GM23248 (cell line): ENCODE data around the gene SYT1. TPM values are rescaled to one million over a fixed set of nuclear protein-coding genes. Genes with fewer than 3 reads are reported as not detected.

ENCODE experiments used
- DNase-seq: peaks from one replicate; pipeline ENCODE4 v3.0.0-alpha.2; 2015
- H2AFZ ChIP-seq: fragments of 200-600 bp; sonication (generic); 2 replicates; pipeline ENCODE4 v1.6.1; 2016; ENCODE audit warnings: antibody characterized with exemption
- H3F3A ChIP-seq: fragments of 200-600 bp; sonication (generic); 2 replicates; pipeline ENCODE4 v1.6.1; 2016; ENCODE audit warnings: mild to moderate bottlenecking, antibody characterized with exemption, mixed run types; ENCODE audit not compliant: insufficient read depth
- H3K27ac ChIP-seq: fragments of 200-600 bp; sonication (generic); 2 replicates; pipeline ENCODE4 v1.5.1; 2016; ENCODE audit warnings: mild to moderate bottlenecking
- H3K27me3 ChIP-seq: fragments of 200-600 bp; sonication (generic); replicated peaks from 2 replicates; pipeline ENCODE4 v1.6.1; 2016; ENCODE audit warnings: mild to moderate bottlenecking; ENCODE audit not compliant: insufficient read depth
- H3K36me3 ChIP-seq: fragments of 200-600 bp; sonication (generic); 2 replicates; pipeline ENCODE4 v1.6.1; 2016; ENCODE audit warnings: low read depth, mild to moderate bottlenecking
- H3K4me1 ChIP-seq: fragments of 200-600 bp; sonication (generic); 2 replicates; pipeline ENCODE4 v1.6.1; 2016; ENCODE audit warnings: mild to moderate bottlenecking; ENCODE audit not compliant: insufficient read depth
- H3K4me2 ChIP-seq: fragments of 200-600 bp; sonication (generic); one replicate; pipeline ENCODE4 v1.6.1; 2016; ENCODE audit warnings: mild to moderate bottlenecking; ENCODE audit not compliant: unreplicated experiment
- H3K4me3 ChIP-seq: fragments of 200-600 bp; sonication (generic); 2 replicates; pipeline ENCODE4 v1.5.1; 2016; ENCODE audit warnings: mild to moderate bottlenecking
- H3K79me2 ChIP-seq: fragments of 200-600 bp; sonication (generic); 2 replicates; pipeline ENCODE4 v1.6.1; 2016; ENCODE audit warnings: mild to moderate bottlenecking; ENCODE audit not compliant: insufficient read depth
- H3K9ac ChIP-seq: fragments of 200-600 bp; sonication (generic); 2 replicates; pipeline ENCODE4 v1.6.1; 2016; ENCODE audit warnings: mild to moderate bottlenecking
- H3K9me2 ChIP-seq: fragments of 200-600 bp; sonication (generic); 2 replicates; pipeline ENCODE4 v1.6.1; 2016; ENCODE audit warnings: mixed run types, mild to moderate bottlenecking, moderate library complexity; ENCODE audit not compliant: insufficient read depth
- H3K9me3 ChIP-seq: fragments of 200-600 bp; sonication (generic); one replicate; pipeline ENCODE4 v1.6.1; 2017; ENCODE audit warnings: low read depth
- H4K20me1 ChIP-seq: fragments of 200-600 bp; sonication (generic); 2 replicates; pipeline ENCODE4 v1.6.0; 2016; ENCODE audit not compliant: insufficient read depth
- EZH2 ChIP-seq: fragments of 200-600 bp; sonication (generic); IDR thresholded peaks from 2 replicates; pipeline ENCODE4 v1.6.1; 2018; ENCODE audit warnings: antibody characterized with exemption, mild to moderate bottlenecking; ENCODE audit not compliant: insufficient read depth, poor library complexity, severe bottlenecking
- EZH2phosphoT487 ChIP-seq: fragments of 200-600 bp; sonication (generic); IDR thresholded peaks from 2 replicates; pipeline ENCODE4 v1.6.1; 2018; ENCODE audit warnings: antibody characterized with exemption, moderate library complexity, mild to moderate bottlenecking, low read depth; ENCODE audit not compliant: insufficient read depth
- WGBS, 2 experiments: methylation state at CpG; one replicate each; pipeline ENCODE4 v1.1.6; 2015 to 2017; ENCODE audit warnings: low lambda C conversion rate in 2 of 2, low coverage in 1 of 2; ENCODE audit errors: missing lambda C conversion rate in 2 of 2; 5-methylcytosine and 5-hydroxymethylcytosine counted together
- in situ Hi-C: fragments of 300-500 bp; cut with MboI; formaldehyde crosslinking; loops from 2 replicates; pipeline ENCODE4 v1.15.0; 2020
- polyA plus RNA-seq: library from polyadenylated mRNA; unstranded; fragments of >200 nt; fragmentation: Nextera tagmentation; extraction: Ambion mirVana; gene quantifications from 2 replicates; pipeline ENCODE4 v1.2.1, GENCODE V29; 2016
- total RNA-seq: library from RNA; depleted of rRNA; stranded (reverse); fragments of >200 nt; shearing (Covaris generic); gene quantifications from 2 replicates; pipeline ENCODE4 v1.2.3, GENCODE V29; 2014

The SYT1 gene
- total and polyA plus RNA-seq, 2 experiments from 2014 or later = 1.7 to 2.4 TPM

DNA sequence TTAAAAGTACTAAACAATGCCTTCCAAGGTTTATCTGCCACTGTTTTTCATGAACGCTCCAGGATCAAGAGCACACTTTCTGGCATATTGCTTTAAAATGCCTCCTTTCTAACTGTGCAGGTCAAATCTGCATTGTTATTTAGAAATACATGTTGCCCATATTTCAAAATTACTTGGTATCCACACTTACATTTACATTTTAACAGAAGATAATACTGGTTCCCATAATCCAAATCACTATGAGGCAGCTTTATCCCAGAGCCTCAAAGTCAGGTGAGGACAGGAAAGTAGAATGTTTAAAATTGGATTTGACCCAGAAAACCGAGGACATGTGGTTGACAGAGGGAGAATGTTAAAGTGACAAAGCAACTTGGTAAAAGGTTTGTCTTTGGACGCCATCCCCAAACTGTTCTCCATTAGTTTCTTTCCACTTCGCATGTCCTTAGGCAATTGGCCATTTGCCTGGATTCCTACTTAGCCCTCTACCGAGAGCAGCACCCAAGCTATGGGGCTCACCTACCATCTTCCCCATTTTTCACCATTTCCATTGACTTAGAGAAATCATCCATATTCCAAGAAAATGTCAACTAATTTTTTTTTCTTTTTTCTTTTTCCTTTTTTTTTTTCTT is 473.2 kb downstream of the SYT1 start:
- no peaks in the 10 kb centered on the region for H3K27me3 ChIP-seq
- H3F3A ChIP-seq = no peaks in the 10 kb centered on the region
- in situ Hi-C loops = no loop called here
- no peaks in the 10 kb centered on the region for H3K79me2 ChIP-seq
- no peaks in the 10 kb centered on the region for H3K9me3 ChIP-seq
- no peak overlapping the region for H3K27ac ChIP-seq
- no peaks in the 10 kb centered on the region for H4K20me1 ChIP-seq
- 54 to 65% methylated on average over 5 of the region's 5 CpGs for WGBS, 2 experiments
- no peaks in the 10 kb centered on the region for H3K4me1 ChIP-seq
- no peaks in the 10 kb centered on the region for H3K9me2 ChIP-seq
- DNase-seq = no peak
- no peak overlapping the region for H2AFZ ChIP-seq
- H3K9ac ChIP-seq = no peak overlapping the region
- TF ChIP-seq EZH2 (no peak), EZH2phosphoT487 (no peak)
- H3K4me3 ChIP-seq = no peak overlapping the region
- no peak overlapping the region for H3K4me2 ChIP-seq
- H3K36me3 ChIP-seq = no peaks in the 10 kb centered on the region

DNA sequence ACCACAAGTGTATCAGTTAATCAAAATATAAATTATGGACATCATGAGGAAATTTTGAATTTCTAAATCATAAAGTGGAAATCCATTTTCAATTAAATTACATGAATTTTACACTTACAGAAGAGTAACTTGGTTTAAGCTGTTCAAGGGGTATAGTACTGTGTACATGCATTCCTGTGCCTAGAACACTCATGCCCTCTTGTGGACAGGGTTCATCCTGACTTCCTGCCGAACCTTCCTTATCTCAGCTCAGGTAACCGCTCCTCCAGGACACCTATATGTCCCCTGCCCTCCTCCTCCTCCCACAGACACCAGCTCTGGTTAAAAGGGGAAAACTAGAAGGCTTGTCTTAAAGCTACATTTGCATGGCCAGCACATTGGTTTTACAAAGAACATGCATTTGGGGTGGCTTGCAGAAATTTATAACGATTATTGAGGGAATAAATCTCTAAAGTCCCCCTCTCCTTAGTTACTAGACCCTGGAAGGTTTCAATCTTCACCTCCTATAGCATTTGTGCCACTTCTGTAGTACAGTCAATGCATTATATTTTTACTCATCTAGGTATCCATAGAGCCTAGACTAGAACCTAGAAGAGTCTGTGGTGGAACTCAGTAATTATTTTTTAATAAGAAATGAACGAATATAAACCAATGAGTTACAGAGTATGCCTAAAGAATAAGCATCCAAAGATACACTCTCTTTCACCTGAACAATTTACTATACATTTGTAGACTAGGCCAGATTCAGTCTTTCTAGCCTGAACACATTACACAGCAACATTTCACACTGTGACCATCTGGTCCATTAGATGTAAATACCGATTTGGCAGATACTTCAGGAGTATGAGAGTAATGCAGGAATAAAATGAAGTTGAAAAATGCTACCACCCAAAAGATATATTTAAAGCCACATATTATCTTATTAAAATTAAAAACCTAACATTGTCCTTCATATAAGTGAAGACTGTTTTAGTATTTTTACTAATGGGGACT is 480.6 kb downstream of the SYT1 start:
- no peaks in the 10 kb centered on the region for H4K20me1 ChIP-seq

DNA sequence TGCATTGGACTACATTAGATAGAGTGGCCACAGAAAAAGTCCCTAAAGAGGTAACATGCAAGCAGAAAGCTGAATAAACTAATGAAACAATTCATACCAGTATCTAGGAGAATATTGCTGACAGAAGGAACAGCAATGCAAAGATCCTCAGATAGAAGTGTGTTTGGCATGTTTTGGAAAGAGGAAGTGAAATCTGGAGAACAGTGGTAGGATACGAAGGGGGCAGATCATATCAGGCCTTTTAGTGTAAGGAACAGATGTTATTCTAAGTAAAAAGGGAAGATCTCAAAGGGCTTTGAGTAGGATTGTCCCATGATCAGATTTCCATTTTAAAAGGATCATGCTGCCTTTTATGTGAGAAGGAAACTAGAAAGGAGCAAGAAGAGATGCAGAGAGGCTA is 483.3 kb downstream of the SYT1 start:
- WGBS, 2 experiments = 90 to 92% methylated on average over 1 of the region's 1 CpG
- TF ChIP-seq EZH2phosphoT487 = no peak
- no peak for TF ChIP-seq EZH2
- in situ Hi-C loops = no loop called here
- Histone ChIP-seq H3K4me2 (no peak overlapping the region), H4K20me1 (no peaks in the 10 kb centered on the region), H3K4me1 (no peaks in the 10 kb centered on the region), H3F3A (no peaks in the 10 kb centered on the region), H3K79me2 (no peaks in the 10 kb centered on the region), H3K9ac (no peak overlapping the region), H3K36me3 (no peaks in the 10 kb centered on the region), H3K27me3 (no peaks in the 10 kb centered on the region), H3K9me3 (no peaks in the 10 kb centered on the region), H3K4me3 (no peak overlapping the region), H2AFZ (no peak overlapping the region), H3K27ac (no peak overlapping the region), H3K9me2 (no peaks in the 10 kb centered on the region)
- no peak for DNase-seq

More for the DNA sequence above, 480.6 kb downstream of the SYT1 start:
- H3K4me3 ChIP-seq = no peak overlapping the region
- H3K9ac ChIP-seq = no peak overlapping the region
- WGBS, 2 experiments = 52 to 53% methylated on average over 5 of the region's 5 CpGs
- no peaks in the 10 kb centered on the region for H3K9me3 ChIP-seq
- H3K27me3 ChIP-seq = no peaks in the 10 kb centered on the region
- H3K79me2 ChIP-seq = no peaks in the 10 kb centered on the region
- H3K27ac ChIP-seq = no peak overlapping the region
- H3K36me3 ChIP-seq = no peaks in the 10 kb centered on the region
- no peaks in the 10 kb centered on the region for H3F3A ChIP-seq
- no peaks in the 10 kb centered on the region for H3K9me2 ChIP-seq
- DNase-seq = peak; percentile 37
- no peak overlapping the region for H2AFZ ChIP-seq
- in situ Hi-C loops = no loop called here
- no peak overlapping the region for H3K4me2 ChIP-seq
- no peaks in the 10 kb centered on the region for H3K4me1 ChIP-seq
- TF ChIP-seq EZH2 (no peak), EZH2phosphoT487 (no peak)

- Histone ChIP-seq H3K4me3 (no peak overlapping the region), H3K9me3 (no peaks in the 10 kb centered on the region), H3K36me3 (no peaks in the 10 kb centered on the region), H3K4me1 (no peaks in the 10 kb centered on the region), H2AFZ (no peak overlapping the region), H4K20me1 (no peaks in the 10 kb centered on the region), H3F3A (no peaks in the 10 kb centered on the region), H3K27me3 (no peaks in the 10 kb centered on the region), H3K9me2 (no peaks in the 10 kb centered on the region), H3K79me2 (no peaks in the 10 kb centered on the region), H3K4me2 (no peak overlapping the region), H3K27ac (no peak overlapping the region), H3K9ac (no peak overlapping the region)
- no peak for TF ChIP-seq EZH2phosphoT487
- no peak for TF ChIP-seq EZH2
- 70 to 82% methylated on average over 3 of the region's 3 CpGs for WGBS, 2 experiments
- in situ Hi-C loops = no loop called here
- no peak for DNase-seq
These were observed 486.7 kb downstream of the SYT1 start for GRCh38 chr12:79351251-79351650.
